ENCODE data around the gene GGT5.

The GGT5 gene

DNA sequence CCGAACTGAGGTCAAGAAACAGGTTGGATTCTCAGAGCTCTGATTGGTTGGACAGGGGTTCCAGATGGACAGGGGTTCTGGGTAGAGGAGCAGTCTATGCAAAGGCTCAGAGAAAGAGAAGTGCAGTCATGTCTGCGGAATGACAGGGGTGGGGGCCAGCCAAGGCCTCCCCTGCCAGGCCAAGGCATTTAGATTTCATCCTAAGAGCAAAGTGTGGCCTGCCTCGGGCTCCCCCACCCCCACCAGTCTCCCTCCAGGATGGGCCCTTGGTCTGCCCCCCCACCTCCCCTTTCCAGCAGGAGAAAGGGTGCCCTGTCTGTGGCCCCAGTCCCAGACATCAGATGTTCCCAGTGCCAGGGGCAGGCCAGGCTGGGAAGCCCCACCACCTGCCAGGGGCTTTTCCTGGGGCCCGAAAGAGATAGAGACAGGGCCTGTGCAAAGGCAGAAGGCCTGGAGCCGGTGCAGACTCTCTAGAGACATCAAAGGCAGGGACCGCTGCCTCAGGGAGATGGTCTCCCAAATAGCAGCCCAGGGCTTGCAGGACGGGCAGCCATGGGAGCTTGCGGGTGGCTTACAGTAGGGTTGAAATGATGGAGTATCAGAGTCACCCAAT lies 54.2 kb downstream of the GGT5 start:
- Histone ChIP-seq H3K9ac (ENCODE audit: low read depth, low read length) (no peak overlapping the region), H3K27ac (ENCODE audit: low read length) (no peak overlapping the region), H3K27me3 (ENCODE audit: insufficient read depth, low read length) (no peaks in the 10 kb centered on the region)

DNA sequence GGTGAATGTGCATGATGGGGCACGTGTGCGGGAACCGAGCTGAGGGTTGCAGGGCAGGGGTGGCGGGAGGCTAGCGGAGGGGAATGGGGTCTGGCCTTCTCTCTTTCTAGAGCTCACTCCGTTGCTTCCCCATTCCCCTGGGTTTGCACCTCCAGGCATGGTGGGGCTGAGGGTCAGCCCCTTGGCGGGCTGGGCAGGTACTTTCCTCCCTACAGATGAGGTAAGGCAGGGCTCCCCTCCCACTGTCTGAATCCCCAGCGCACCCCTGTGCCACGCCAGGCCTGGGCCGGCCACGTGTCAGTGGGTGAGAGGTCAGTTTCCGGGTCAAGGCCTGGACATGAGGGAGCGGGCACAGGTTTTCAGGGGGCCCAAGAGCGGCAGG lies 54.7 kb downstream of the GGT5 start:
- Histone ChIP-seq H3K27ac (ENCODE audit: low read length) (no peak overlapping the region), H3K27me3 (ENCODE audit: insufficient read depth, low read length) (no peaks in the 10 kb centered on the region), H3K9me3 (ENCODE audit: insufficient read depth, low read depth, low read length) (no peaks in the 10 kb centered on the region), H3K9ac (ENCODE audit: low read depth, low read length) (no peak overlapping the region), H3K4me3 (ENCODE audit: low read length) (no peak overlapping the region), H3K36me3 (ENCODE audit: insufficient read depth, low read depth, low read length) (no peaks in the 10 kb centered on the region), H3K4me1 (ENCODE audit: insufficient read depth, low read length) (no peaks in the 10 kb centered on the region)

More for the DNA sequence above, 54.2 kb downstream of the GGT5 start:
- Histone ChIP-seq H3K36me3 (ENCODE audit: insufficient read depth, low read depth, low read length) (no peaks in the 10 kb centered on the region), H3K9me3 (ENCODE audit: insufficient read depth, low read depth, low read length) (no peaks in the 10 kb centered on the region), H3K4me3 (ENCODE audit: low read length) (no peak overlapping the region), H3K4me1 (ENCODE audit: insufficient read depth, low read length) (no peaks in the 10 kb centered on the region)

DNA sequence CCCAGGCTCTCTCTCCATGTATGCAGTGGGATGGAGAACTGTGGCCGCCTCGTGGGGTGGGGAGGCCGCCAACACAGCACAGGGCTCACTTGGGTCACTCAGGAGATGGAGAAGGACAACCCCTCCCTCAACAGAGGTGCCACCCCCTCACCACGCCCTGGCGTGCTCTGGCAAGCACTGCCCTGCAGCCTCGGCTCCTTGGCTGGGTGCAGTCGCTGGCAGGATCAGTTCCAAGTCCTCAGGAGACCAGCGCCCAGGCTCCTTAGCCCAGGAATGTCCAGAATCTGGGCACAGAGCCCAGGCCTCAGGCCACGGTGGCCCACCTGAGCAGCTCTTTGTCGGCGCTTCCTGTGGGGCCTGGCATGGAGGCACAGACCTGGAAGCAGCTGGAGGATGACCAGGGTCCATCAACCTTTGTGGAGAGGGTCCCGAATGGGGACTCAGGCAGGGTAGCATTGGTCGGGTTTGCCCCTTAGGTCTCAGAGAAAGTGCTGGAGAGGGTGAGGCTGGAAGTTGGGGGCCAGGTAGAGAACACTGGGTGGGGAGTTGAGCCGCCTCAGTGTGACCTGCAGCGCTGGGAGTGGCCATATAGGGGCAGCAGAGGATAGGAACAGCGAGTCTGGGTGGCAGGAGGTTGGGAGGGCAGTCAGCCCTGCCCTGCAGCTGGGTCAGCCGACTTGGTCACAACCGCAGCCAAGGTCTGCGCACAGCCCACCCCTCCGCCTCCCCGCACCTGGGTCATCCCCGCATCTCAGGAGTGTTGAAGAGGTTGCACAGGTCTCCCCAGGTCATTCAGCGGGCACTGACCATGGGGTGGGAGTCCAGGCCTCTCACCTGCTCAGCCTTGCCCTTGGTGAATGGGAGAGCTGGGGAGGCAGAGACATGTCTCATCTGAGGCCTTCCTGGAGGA lies 55.4 kb downstream of the GGT5 start:
- Histone ChIP-seq H3K27me3 (ENCODE audit: insufficient read depth, low read length) (no peaks in the 10 kb centered on the region), H3K9me3 (ENCODE audit: insufficient read depth, low read depth, low read length) (no peaks in the 10 kb centered on the region), H3K4me1 (ENCODE audit: insufficient read depth, low read length) (no peaks in the 10 kb centered on the region), H3K27ac (ENCODE audit: low read length) (no peak overlapping the region), H3K36me3 (ENCODE audit: insufficient read depth, low read depth, low read length) (no peaks in the 10 kb centered on the region), H3K9ac (ENCODE audit: low read depth, low read length) (no peak overlapping the region), H3K4me3 (ENCODE audit: low read length) (no peak overlapping the region)

DNA sequence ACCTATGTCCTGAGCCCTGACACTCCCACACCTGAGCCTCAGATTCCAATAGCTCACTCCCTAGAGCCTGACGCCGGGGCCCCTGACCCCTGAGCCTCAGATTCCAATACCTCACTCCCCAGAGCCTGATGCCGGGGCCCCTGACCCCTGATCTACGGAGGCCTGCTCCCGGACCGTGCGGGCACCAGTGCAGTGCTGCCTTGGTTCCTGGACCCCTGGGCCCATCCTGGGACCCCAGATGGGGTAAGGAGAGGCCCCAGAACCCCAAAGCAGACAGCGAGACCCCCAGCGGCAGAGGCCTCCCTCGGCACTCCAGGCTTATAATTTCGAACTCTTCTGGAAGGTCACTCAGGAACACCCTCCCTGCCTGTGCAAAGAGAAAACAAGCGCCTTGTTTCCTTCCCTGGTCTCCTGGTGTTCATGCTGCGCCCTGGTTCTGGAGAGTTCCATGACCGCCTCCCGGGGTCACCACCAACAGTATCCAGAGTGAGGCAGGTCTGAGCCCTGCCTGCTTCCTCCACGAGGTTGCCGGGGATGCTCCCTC lies 56.1 kb downstream of the GGT5 start:
- Histone ChIP-seq H3K4me3 (ENCODE audit: low read length) (no peak overlapping the region), H3K36me3 (ENCODE audit: insufficient read depth, low read depth, low read length) (no peaks in the 10 kb centered on the region), H3K27me3 (ENCODE audit: insufficient read depth, low read length) (no peaks in the 10 kb centered on the region), H3K27ac (ENCODE audit: low read length) (no peak overlapping the region), H3K9me3 (ENCODE audit: insufficient read depth, low read depth, low read length) (no peaks in the 10 kb centered on the region), H3K4me1 (ENCODE audit: insufficient read depth, low read length) (no peaks in the 10 kb centered on the region), H3K9ac (ENCODE audit: low read depth, low read length) (no peak overlapping the region)

DNA sequence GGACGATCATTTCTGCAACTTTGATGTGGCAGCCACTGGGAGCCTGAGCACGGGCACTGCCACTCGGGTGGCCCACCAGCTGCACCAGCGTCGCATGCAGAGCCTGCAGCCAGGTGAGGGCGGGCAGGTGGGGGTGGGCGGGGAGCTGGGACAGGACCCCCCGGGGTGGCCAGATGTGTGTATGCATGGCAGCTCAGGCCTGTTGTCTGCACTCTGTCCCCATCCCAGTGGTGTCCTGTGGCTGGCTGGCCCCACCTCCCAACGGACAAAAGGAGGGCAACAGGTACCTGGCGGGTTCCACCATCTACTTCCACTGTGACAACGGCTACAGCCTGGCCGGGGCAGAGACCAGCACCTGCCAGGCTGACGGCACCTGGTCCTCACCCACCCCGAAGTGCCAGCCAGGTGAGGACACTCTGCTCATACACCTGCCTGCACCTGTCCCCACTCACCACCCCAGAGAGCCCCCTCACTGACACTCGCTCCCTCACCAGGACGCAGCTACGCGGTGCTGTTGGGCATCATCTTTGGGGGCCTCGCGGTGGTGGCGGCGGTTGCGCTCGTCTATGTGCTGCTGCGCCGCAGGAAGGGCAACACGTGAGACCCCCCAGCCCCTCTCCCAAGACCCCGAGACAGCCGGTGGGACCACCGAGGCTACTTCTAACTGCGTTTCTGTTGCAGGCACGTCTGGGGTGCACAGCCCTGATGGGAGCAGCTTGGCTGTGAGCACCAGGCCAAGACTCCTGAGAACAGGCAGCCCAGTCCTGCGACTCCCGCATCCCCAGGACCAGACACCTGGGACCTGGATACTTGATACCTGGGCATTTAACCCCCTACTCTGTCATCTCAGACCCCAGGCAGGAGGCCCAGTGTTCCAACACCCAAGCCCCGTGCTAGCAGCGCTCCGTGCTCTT lies 56.9 kb downstream of the GGT5 start:
- Histone ChIP-seq H3K9ac (ENCODE audit: low read depth, low read length) (no peak overlapping the region), H3K36me3 (ENCODE audit: insufficient read depth, low read depth, low read length) (no peaks in the 10 kb centered on the region), H3K27me3 (ENCODE audit: insufficient read depth, low read length) (no peaks in the 10 kb centered on the region), H3K27ac (ENCODE audit: low read length) (no peak overlapping the region), H3K4me1 (ENCODE audit: insufficient read depth, low read length) (no peaks in the 10 kb centered on the region), H3K9me3 (ENCODE audit: insufficient read depth, low read depth, low read length) (no peaks in the 10 kb centered on the region), H3K4me3 (ENCODE audit: low read length) (no peak overlapping the region)

DNA sequence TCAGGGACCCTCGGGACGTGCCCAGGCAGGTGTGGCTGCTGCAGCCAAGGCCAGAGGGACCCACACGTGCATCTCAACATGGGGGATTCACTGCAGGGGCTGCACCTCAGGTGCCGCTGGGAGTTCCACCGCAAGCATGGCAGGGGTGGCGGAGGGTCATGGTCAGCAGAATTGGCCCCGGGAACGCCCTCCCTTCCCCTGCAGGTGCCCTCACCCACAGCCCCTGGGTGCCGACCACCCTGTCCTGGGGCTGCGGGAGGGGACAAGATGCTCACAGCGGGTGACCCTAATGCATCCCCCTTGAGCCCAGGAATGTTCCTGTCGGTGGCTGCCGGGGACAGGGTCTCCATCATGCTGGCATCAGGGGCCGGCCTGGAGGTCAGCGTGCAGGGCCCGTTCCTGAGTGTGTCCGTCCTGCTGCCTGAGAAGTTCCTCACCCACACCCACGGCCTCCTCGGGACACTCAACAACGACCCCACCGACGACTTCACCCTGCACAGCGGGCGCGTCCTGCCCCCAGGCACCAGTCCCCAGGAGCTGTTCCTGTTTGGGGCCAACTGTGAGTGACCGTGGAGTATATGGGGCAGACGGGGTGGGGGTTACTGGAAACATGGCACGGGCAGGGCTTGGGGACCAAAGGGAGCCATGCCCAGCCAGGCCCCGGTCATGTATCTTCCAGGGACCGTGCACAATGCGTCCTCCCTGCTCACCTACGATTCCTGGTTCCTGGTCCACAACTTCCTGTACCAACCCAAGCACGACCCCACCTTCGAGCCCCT lies 57.8 kb downstream of the GGT5 start:
- Histone ChIP-seq H3K27me3 (ENCODE audit: insufficient read depth, low read length) (no peaks in the 10 kb centered on the region), H3K4me1 (ENCODE audit: insufficient read depth, low read length) (no peaks in the 10 kb centered on the region), H3K36me3 (ENCODE audit: insufficient read depth, low read depth, low read length) (no peaks in the 10 kb centered on the region), H3K27ac (ENCODE audit: low read length) (no peak overlapping the region), H3K9ac (ENCODE audit: low read depth, low read length) (no peak overlapping the region), H3K9me3 (ENCODE audit: insufficient read depth, low read depth, low read length) (no peaks in the 10 kb centered on the region), H3K4me3 (ENCODE audit: low read length) (no peak overlapping the region)

DNA sequence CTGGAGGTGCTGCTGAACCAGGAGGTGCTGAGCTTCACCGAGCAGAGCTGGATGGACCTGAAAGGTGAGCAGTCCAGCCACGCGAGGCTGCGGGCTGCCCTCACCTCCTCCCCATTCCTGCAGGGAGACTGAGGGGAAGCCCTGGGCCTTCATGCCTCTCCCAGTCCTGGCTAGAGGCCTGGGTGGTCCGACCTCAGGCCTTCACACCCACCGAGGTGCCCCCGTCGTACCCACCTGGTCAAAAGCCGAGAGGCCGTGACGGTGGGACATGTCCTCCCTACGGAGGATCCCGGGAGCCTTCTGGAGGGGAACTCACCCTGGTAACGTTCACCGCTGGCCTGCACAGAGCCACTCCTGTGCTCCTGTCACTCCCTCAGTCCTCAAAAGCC lies 58.5 kb downstream of the GGT5 start:
- no peaks in the 10 kb centered on the region for H3K9me3 ChIP-seq (ENCODE audit: insufficient read depth, low read depth, low read length)
- H3K27me3 ChIP-seq (ENCODE audit: insufficient read depth, low read length) = no peaks in the 10 kb centered on the region
- H3K4me3 ChIP-seq (ENCODE audit: low read length) = no peak overlapping the region
- no peaks in the 10 kb centered on the region for H3K36me3 ChIP-seq (ENCODE audit: insufficient read depth, low read depth, low read length)
- H3K9ac ChIP-seq (ENCODE audit: low read depth, low read length) = no peak overlapping the region
- H3K4me1 ChIP-seq (ENCODE audit: insufficient read depth, low read length) = peaks cover 3% of the 10 kb centered on the region; the same call in 1 of the 2 replicates
- no peak overlapping the region for H3K27ac ChIP-seq (ENCODE audit: low read length)

DNA sequence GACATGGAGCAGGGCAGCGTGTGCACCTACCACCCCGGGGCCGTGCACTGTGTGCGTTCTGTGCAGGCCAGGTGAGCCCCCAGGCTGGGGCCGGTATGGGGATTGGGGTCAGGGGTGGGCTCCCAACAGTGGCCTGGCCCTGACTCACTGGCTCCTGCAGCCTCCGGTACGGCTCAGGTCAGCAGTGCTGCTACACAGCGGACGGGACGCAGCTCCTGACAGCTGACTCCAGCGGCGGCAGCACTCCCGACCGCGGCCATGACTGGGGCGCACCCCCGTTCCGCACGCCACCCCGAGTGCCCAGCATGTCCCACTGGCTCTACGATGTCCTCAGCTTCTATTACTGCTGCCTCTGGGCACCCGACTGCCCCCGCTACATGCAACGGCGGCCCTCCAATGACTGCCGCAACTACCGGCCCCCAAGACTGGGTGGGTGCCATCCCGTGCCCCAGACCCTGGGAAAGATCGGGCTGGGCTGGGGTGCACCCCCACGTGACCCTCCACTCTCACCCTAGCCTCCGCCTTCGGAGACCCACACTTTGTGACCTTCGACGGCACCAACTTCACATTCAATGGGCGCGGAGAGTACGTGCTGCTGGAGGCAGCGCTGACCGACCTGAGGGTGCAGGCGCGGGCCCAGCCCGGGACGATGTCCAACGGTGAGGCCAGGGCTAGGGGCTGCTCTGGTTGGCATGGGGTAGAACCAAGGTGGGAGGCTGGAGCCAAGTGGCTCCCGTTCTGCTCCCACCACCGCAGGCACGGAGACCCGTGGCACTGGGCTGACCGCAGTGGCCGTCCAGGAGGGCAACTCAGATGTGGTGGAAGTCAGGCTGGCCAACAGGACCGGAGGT lies 59.2 kb downstream of the GGT5 start:
- Histone ChIP-seq H3K9ac (ENCODE audit: low read depth, low read length) (no peak overlapping the region), H3K4me3 (ENCODE audit: low read length) (no peak overlapping the region), H3K36me3 (ENCODE audit: insufficient read depth, low read depth, low read length) (no peaks in the 10 kb centered on the region), H3K27ac (ENCODE audit: low read length) (no peak overlapping the region), H3K4me1 (ENCODE audit: insufficient read depth, low read length) (peaks cover 8% of the 10 kb centered on the region), H3K9me3 (ENCODE audit: insufficient read depth, low read depth, low read length) (no peaks in the 10 kb centered on the region), H3K27me3 (ENCODE audit: insufficient read depth, low read length) (no peaks in the 10 kb centered on the region)

DNA sequence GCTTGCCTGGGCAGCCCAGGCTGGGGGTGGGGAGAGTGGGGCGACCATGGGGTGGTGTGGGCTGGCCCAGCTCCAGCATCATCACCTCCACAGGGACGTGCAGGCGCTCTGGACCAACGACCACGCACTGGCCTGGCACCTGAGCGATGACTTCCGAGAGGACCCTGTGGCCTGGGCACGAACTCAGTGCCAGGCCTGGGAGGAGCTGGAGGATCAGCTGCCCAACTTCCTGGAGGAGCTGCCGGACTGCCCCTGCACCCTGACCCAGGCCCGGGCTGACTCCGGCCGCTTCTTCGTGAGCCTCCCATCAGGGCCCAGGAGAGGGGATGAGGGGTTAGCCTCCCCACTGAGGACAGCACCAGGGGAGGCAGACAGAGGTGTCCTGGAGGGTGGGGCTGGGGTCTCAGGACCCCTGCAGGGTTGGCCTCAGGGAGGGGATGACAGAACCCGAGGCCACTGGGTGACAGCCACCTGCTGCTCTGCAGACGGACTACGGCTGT lies 59.8 kb downstream of the GGT5 start:
- no peak overlapping the region for H3K27ac ChIP-seq (ENCODE audit: low read length)
- no peak overlapping the region for H3K4me3 ChIP-seq (ENCODE audit: low read length)
- no peak overlapping the region for H3K9ac ChIP-seq (ENCODE audit: low read depth, low read length)
- H3K36me3 ChIP-seq (ENCODE audit: insufficient read depth, low read depth, low read length) = no peaks in the 10 kb centered on the region
- no peaks in the 10 kb centered on the region for H3K9me3 ChIP-seq (ENCODE audit: insufficient read depth, low read depth, low read length)
- no peaks in the 10 kb centered on the region for H3K27me3 ChIP-seq (ENCODE audit: insufficient read depth, low read length)
- peaks cover 8% of the 10 kb centered on the region for H3K4me1 ChIP-seq (ENCODE audit: insufficient read depth, low read length)

DNA sequence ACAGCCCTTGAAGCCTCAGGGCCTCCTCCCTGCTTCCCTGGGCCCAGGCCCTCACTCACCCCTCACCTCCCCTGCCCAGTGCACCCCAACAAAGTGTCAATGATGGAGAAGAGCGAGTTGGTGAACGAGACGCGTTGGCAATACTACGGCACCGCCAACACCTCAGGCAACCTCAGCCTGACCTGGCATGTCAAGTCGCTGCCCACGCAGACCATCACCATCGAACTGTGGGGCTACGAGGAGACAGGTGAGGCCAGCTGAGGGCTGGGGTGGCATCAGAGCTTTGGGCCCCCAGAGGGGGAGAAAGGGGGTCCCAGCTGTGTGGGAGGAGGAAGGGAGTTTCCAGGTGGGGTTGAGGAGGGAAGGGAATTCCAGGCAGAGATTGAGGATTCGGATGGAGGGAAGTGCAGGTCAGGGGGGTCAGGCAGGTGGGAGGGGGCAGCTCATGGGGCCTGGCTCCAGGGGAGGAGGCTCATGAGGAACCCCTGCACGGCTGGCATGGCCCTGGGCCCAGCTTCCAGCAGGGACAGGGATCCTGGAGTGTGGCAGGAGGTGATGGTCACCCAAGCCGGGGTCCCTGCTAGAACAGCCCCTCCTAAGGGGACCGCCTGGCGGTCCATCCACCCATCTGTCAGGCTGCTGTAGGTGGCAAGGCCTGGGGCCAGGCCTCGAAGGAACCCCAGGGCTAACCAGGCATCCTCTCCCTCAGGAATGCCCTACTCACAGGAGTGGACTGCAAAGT lies 60.7 kb downstream of the GGT5 start:
- no peak overlapping the region for H3K27ac ChIP-seq (ENCODE audit: low read length)
- H3K36me3 ChIP-seq (ENCODE audit: insufficient read depth, low read depth, low read length) = no peaks in the 10 kb centered on the region
- H3K27me3 ChIP-seq (ENCODE audit: insufficient read depth, low read length) = no peaks in the 10 kb centered on the region
- H3K4me1 ChIP-seq (ENCODE audit: insufficient read depth, low read length) = peaks cover 8% of the 10 kb centered on the region
- H3K4me3 ChIP-seq (ENCODE audit: low read length) = no peak overlapping the region
- H3K9ac ChIP-seq (ENCODE audit: low read depth, low read length) = no peak overlapping the region
- no peaks in the 10 kb centered on the region for H3K9me3 ChIP-seq (ENCODE audit: insufficient read depth, low read depth, low read length)
